ENCODE measurements around the gene XPO5. TPM values are rescaled to one million over a fixed set of nuclear protein-coding genes. Genes with fewer than 3 reads are reported as not detected.

The XPO5 gene
- polyA plus RNA-seq, 1 experiment, result 37.7 TPM

GRCh38 chr6:43622541-43622940 is 46.7 kb upstream of the XPO5 start:
- Histone ChIP-seq H3K4me3 (ENCODE audit: low read depth, low read length) (no peak overlapping the region), H3K36me3 (ENCODE audit: control insufficient read depth, insufficient read depth, low read length) (peaks cover 50% of the 10 kb centered on the region), H3K27me3 (ENCODE audit: control insufficient read depth, insufficient read depth, low read length) (no peaks in the 10 kb centered on the region)
- ChIA-PET CTCF (interaction anchor here (1.2 kb wide), 1 partner anchor 14 kb away, joined by 3 read pairs; no protein-coding TSS in a partner anchor), POLR2A (no interaction called here)
- TF ChIP-seq, protein P1, sequence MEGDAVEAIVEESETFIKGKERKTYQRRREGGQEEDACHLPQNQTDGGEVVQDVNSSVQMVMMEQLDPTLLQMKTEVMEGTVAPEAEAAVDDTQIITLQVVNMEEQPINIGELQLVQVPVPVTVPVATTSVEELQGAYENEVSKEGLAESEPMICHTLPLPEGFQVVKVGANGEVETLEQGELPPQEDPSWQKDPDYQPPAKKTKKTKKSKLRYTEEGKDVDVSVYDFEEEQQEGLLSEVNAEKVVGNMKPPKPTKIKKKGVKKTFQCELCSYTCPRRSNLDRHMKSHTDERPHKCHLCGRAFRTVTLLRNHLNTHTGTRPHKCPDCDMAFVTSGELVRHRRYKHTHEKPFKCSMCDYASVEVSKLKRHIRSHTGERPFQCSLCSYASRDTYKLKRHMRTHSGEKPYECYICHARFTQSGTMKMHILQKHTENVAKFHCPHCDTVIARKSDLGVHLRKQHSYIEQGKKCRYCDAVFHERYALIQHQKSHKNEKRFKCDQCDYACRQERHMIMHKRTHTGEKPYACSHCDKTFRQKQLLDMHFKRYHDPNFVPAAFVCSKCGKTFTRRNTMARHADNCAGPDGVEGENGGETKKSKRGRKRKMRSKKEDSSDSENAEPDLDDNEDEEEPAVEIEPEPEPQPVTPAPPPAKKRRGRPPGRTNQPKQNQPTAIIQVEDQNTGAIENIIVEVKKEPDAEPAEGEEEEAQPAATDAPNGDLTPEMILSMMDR (IDR thresholded peaks at IDR 0.05; ENCODE audit: insufficient read depth, low read depth, low read length), result no peak
- DNase-seq (ENCODE audit: low read depth), result no peak

- DNase-seq (ENCODE audit: low read depth), result no peak
- ChIA-PET POLR2A (no interaction called here), CTCF (interaction anchor here (1.2 kb wide), 1 partner anchor 13 kb away, joined by 3 read pairs; no protein-coding TSS in a partner anchor)
- TF ChIP-seq, protein P1 (IDR thresholded peaks at IDR 0.05; ENCODE audit: insufficient read depth, low read depth, low read length), result no peak
- Histone ChIP-seq H3K27me3 (ENCODE audit: control insufficient read depth, insufficient read depth, low read length) (no peaks in the 10 kb centered on the region), H3K36me3 (ENCODE audit: control insufficient read depth, insufficient read depth, low read length) (peaks cover 50% of the 10 kb centered on the region), H3K4me3 (ENCODE audit: low read depth, low read length) (no peak overlapping the region)
Observed at GRCh38 chr6:43621836-43622180, 46.0 kb upstream of the XPO5 start.

- no peak for DNase-seq (ENCODE audit: low read depth)
- H3K4me3 ChIP-seq (ENCODE audit: low read depth, low read length), result no peak overlapping the region
- ChIA-PET POLR2A (no interaction called here), CTCF (interaction anchor here (1.8 kb wide), 1 partner anchor 13 kb away, joined by 12 read pairs; no protein-coding TSS in a partner anchor)
- peaks cover 50% of the 10 kb centered on the region for H3K36me3 ChIP-seq (ENCODE audit: control insufficient read depth, insufficient read depth, low read length)
- TF ChIP-seq, protein P1 (IDR thresholded peaks at IDR 0.05; ENCODE audit: insufficient read depth, low read depth, low read length), result no peak
- H3K27me3 ChIP-seq (ENCODE audit: control insufficient read depth, insufficient read depth, low read length), result no peaks in the 10 kb centered on the region
Observed at GRCh38 chr6:43621078-43621835, 45.4 kb upstream of the XPO5 start.

GRCh38 chr6:43616725-43617472 is 41.1 kb upstream of the XPO5 start:
- POLR2A ChIA-PET, result no interaction called here
- Histone ChIP-seq H3K27me3 (ENCODE audit: control insufficient read depth, insufficient read depth, low read length) (no peaks in the 10 kb centered on the region), H3K36me3 (ENCODE audit: control insufficient read depth, insufficient read depth, low read length) (peaks cover 18% of the 10 kb centered on the region), H3K4me3 (ENCODE audit: low read depth, low read length) (no peak overlapping the region)
- TF ChIP-seq, protein P1 (IDR thresholded peaks at IDR 0.05; ENCODE audit: insufficient read depth, low read depth, low read length), result no peak
- CTCF ChIA-PET, result interaction anchor here (0.6 to 2.2 kb wide), 5 partner anchors 9 to 462 kb away, joined by 3 to 13 read pairs (median 3); no protein-coding TSS in a partner anchor
- no peak for DNase-seq (ENCODE audit: low read depth)

DNA sequence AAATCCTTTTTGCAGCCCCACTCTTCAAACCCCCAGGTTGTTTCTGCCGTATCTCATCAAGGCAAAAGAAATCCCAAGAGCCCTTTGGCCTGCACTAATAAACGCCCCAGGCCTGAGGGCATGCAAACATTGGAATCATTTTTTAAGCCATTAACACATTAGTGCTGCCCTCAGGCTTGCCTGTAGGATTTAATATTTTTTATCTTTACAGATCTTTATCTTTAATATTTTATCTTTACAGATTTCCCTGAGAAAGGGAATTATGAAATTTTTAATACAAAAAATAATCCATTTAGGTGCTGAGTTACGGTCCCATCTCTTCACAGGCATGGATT is 38.5 kb upstream of the XPO5 start:
- CTCF ChIA-PET, result no interaction called here
- no peak for DNase-seq (ENCODE audit: low read depth)
- H3K27me3 ChIP-seq (ENCODE audit: control insufficient read depth, insufficient read depth, low read length), result no peaks in the 10 kb centered on the region
- TF ChIP-seq, protein P1 (IDR thresholded peaks at IDR 0.05; ENCODE audit: insufficient read depth, low read depth, low read length), result no peak
- H3K4me3 ChIP-seq (ENCODE audit: low read depth, low read length), result no peak overlapping the region
- H3K36me3 ChIP-seq (ENCODE audit: control insufficient read depth, insufficient read depth, low read length), result peaks cover 8% of the 10 kb centered on the region
- POLR2A ChIA-PET, result no interaction called here
